PFSK-1 (cell line): ENCODE measurements around the gene SORBS2.

ENCODE experiments used
- FOXP2 ChIP-seq: optimal IDR thresholded peaks from 2 replicates; pipeline ENCODE3; 2011; ENCODE audit warnings: borderline replicate concordance, control low read depth, inconsistent platforms; ENCODE audit not compliant: insufficient read depth; ENCODE audit errors: extremely low read length, extremely low read depth
- POLR2AphosphoS5 ChIP-seq: IDR thresholded peaks from 2 replicates; pipeline ENCODE4 v1.6.1; 2012; ENCODE audit warnings: low read depth, mild to moderate bottlenecking, control low read depth, low read length, moderate library complexity
- SIN3A ChIP-seq: IDR thresholded peaks from 2 replicates; pipeline ENCODE4 v1.6.1; 2012; ENCODE audit warnings: mild to moderate bottlenecking, low read length, moderate library complexity, borderline replicate concordance; ENCODE audit not compliant: insufficient read depth
- TAF1 ChIP-seq: IDR thresholded peaks from 2 replicates; pipeline ENCODE4 v1.6.1; 2012; ENCODE audit warnings: low read length, control low read depth, borderline replicate concordance; ENCODE audit not compliant: insufficient read depth
- TF ChIP-seq, protein P1 (sequence below), 2 experiments: IDR thresholded peaks; 2 replicates each; pipeline versions ENCODE4 v1.6.1 to v1.8.0; 2011 to 2012; ENCODE audit warnings: low read depth in 2 of 2, low read length in 2 of 2, control low read depth in 1 of 2, inconsistent platforms in 1 of 2, mild to moderate bottlenecking in 1 of 2, moderate library complexity in 1 of 2; ENCODE audit not compliant: insufficient read depth in 1 of 2

Gene SORBS2

GRCh38 chr4:185767528-185767927 is 44.5 kb downstream of the SORBS2 start:
- TF ChIP-seq, protein P1, sequence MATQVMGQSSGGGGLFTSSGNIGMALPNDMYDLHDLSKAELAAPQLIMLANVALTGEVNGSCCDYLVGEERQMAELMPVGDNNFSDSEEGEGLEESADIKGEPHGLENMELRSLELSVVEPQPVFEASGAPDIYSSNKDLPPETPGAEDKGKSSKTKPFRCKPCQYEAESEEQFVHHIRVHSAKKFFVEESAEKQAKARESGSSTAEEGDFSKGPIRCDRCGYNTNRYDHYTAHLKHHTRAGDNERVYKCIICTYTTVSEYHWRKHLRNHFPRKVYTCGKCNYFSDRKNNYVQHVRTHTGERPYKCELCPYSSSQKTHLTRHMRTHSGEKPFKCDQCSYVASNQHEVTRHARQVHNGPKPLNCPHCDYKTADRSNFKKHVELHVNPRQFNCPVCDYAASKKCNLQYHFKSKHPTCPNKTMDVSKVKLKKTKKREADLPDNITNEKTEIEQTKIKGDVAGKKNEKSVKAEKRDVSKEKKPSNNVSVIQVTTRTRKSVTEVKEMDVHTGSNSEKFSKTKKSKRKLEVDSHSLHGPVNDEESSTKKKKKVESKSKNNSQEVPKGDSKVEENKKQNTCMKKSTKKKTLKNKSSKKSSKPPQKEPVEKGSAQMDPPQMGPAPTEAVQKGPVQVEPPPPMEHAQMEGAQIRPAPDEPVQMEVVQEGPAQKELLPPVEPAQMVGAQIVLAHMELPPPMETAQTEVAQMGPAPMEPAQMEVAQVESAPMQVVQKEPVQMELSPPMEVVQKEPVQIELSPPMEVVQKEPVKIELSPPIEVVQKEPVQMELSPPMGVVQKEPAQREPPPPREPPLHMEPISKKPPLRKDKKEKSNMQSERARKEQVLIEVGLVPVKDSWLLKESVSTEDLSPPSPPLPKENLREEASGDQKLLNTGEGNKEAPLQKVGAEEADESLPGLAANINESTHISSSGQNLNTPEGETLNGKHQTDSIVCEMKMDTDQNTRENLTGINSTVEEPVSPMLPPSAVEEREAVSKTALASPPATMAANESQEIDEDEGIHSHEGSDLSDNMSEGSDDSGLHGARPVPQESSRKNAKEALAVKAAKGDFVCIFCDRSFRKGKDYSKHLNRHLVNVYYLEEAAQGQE (IDR thresholded peaks at IDR 0.05; ENCODE audit: insufficient read depth in 1 of 2, low read depth in 2 of 2, low read length in 2 of 2) = no peak
- no peak for TF ChIP-seq SIN3A
- no peak for TF ChIP-seq POLR2AphosphoS5
- TF ChIP-seq FOXP2 = no peak
- no peak for TF ChIP-seq TAF1

DNA sequence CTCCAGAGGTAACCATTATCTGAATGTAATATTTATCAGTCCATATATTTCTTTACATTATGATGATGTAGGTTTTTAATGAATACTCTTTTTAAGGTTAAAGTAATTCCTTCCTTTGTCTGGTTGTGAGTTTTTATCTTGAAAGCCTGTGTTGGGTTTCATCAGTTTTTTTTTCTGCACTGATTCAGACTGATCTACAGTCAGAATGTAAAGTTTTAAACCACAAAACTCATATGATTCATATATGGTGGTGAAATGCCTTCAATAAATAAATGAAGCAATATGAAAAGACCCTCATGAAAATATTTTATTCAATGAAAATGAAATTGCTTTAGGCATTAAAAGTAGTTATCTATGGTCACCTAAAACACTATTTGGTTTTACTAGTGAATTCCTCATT is 47.1 kb downstream of the SORBS2 start:
- TF ChIP-seq SIN3A = no peak
- TF ChIP-seq POLR2AphosphoS5 = no peak
- TF ChIP-seq, protein P1 (IDR thresholded peaks at IDR 0.05; ENCODE audit: insufficient read depth in 1 of 2, low read depth in 2 of 2, low read length in 2 of 2) = no peak
- no peak for TF ChIP-seq FOXP2
- no peak for TF ChIP-seq TAF1

DNA sequence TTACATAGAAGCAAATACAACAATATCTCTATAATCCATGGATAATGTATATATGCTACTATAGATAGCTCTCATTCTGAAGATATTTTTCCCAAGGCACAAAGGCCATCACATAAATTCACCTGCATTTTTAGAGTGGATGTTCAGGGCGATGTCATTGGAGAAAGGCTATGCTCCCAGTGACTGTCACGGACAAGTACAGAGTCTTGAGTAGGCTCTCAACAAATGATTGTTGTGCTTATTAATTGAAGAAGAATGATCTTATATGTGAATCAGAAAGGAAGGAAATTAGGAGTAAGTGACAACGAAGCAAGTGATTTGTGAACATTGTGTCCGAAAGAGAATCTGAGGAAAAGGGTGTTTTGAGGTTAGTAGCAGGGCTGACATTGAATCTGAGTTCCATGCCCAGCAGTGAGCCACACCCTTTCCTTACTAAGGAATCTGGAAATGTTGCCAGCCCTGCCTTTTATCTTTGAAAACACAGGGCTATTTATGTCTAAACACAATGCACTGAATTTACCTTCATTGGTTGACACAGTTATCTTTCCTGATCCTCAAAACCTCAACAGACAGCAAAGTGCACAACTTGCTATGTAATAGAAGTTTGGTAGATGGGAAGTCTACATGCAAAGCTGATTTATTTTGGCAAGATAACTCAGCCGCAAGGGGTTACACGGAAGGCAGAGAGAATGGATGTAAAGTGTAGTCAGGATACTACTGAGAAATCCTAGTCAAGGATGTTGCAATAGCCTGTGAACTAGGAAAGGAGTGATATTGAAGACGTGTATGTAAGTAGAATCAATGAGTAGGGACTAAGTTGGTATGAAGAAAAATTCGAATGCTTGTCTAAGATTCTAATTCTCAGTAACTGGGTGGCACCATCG is 50.4 kb downstream of the SORBS2 start:
- TF ChIP-seq SIN3A = no peak
- TF ChIP-seq, protein P1 (IDR thresholded peaks at IDR 0.05; ENCODE audit: insufficient read depth in 1 of 2, low read depth in 2 of 2, low read length in 2 of 2) = no peak
- no peak for TF ChIP-seq FOXP2
- no peak for TF ChIP-seq TAF1
- TF ChIP-seq POLR2AphosphoS5 = no peak

GRCh38 chr4:185758807-185759206 is 53.2 kb downstream of the SORBS2 start:
- TF ChIP-seq FOXP2 = no peak
- no peak for TF ChIP-seq POLR2AphosphoS5
- no peak for TF ChIP-seq TAF1
- TF ChIP-seq SIN3A = no peak
- TF ChIP-seq, protein P1 (IDR thresholded peaks at IDR 0.05; ENCODE audit: insufficient read depth in 1 of 2, low read depth in 2 of 2, low read length in 2 of 2) = no peak

- TF ChIP-seq POLR2AphosphoS5 (no peak), FOXP2 (no peak), TAF1 (no peak), SIN3A (no peak)
- TF ChIP-seq, protein P1 (IDR thresholded peaks at IDR 0.05; ENCODE audit: insufficient read depth in 1 of 2, low read depth in 2 of 2, low read length in 2 of 2) = no peak
Observed at GRCh38 chr4:185755451-185755850, 56.5 kb downstream of the SORBS2 start.
